PC-9 (cell line): ENCODE results near the gene THOC1. TPM values are rescaled to one million over a fixed set of nuclear protein-coding genes. Genes with fewer than 3 reads are reported as not detected.

Experiments
- BruUV-seq: library from RNA; stranded (reverse); fragments of 400-500 nt; replicated peaks from 2 replicates; lab custom pipeline; 2021; lab: Mats Ljungman, UMichigan
- CTCF ChIA-PET: fragments of 300-600 bp; sonication (Branson Sonifier 250); formaldehyde crosslinking; loops from one replicate; lab custom pipeline; 2022; ENCODE audit warnings: antibody characterized with exemption; lab: Charles Lee
- POLR2A ChIA-PET: fragments of 300-600 bp; sonication (Branson Sonifier 250); formaldehyde crosslinking; loops from one replicate; lab custom pipeline; 2022; ENCODE audit warnings: antibody characterized with exemption; ENCODE audit not compliant: unreplicated experiment; lab: Charles Lee
- DNase-seq, 2 experiments: peaks; one replicate each; pipeline versions ENCODE4 v3.0.0 to v3.0.0-alpha.2; 2015 to 2022; ENCODE audit warnings: mixed read lengths in 1 of 2
- H2AFZ ChIP-seq: fragments of 200-600 bp; sonication (generic); 2 replicates; pipeline ENCODE4 v1.8.1; 2017; ENCODE audit warnings: antibody characterized with exemption
- H3F3A ChIP-seq: fragments of 200-600 bp; sonication (generic); 2 replicates; pipeline ENCODE4 v1.8.1; 2017; ENCODE audit warnings: antibody characterized with exemption, mild to moderate bottlenecking, low read depth; ENCODE audit not compliant: insufficient read depth
- H3K27ac ChIP-seq: fragments of 200-600 bp; sonication (generic); 2 replicates; pipeline ENCODE4 v1.6.1; 2016; ENCODE audit warnings: mixed run types
- H3K27me3 ChIP-seq: fragments of 200-600 bp; sonication (generic); 2 replicates; pipeline ENCODE4 v1.6.1; 2016; ENCODE audit warnings: low read depth, mixed run types; ENCODE audit not compliant: insufficient read depth
- H3K36me3 ChIP-seq: fragments of 200-600 bp; sonication (generic); 2 replicates; pipeline ENCODE4 v1.6.1; 2016; ENCODE audit warnings: low read depth, mixed run types
- H3K4me1 ChIP-seq: fragments of 200-600 bp; sonication (generic); replicated peaks from 2 replicates; pipeline ENCODE4 v1.6.1; 2016; ENCODE audit warnings: mixed run types; ENCODE audit not compliant: insufficient read depth
- H3K4me2 ChIP-seq: fragments of 200-600 bp; sonication (generic); 2 replicates; pipeline ENCODE4 v1.6.1; 2017; ENCODE audit warnings: mixed run types
- H3K4me3 ChIP-seq: fragments of 200-600 bp; sonication (generic); 2 replicates; pipeline ENCODE4 v1.6.1; 2016; ENCODE audit warnings: mixed run types
- H3K79me2 ChIP-seq: fragments of 200-600 bp; sonication (generic); 2 replicates; pipeline ENCODE4 v1.6.1; 2017; ENCODE audit warnings: low read depth, mixed run types
- H3K9me2 ChIP-seq: fragments of 200-600 bp; sonication (generic); 2 replicates; pipeline ENCODE4 v1.8.1; 2017; ENCODE audit warnings: mild to moderate bottlenecking; ENCODE audit not compliant: insufficient read depth
- H3K9me3 ChIP-seq: fragments of 200-600 bp; sonication (generic); 2 replicates; pipeline ENCODE4 v1.8.1; 2016; ENCODE audit warnings: low read depth; ENCODE audit not compliant: insufficient read depth
- H4K20me1 ChIP-seq: fragments of 200-600 bp; sonication (generic); 2 replicates; pipeline ENCODE4 v1.8.1; 2017; ENCODE audit not compliant: insufficient read depth
- CTCF ChIP-seq: fragments of 200-600 bp; sonication (generic); conservative IDR thresholded peaks from 2 replicates; pipeline ENCODE4 v1.6.1; 2017; ENCODE audit warnings: mixed run types, antibody characterized with exemption, mild to moderate bottlenecking, moderate library complexity
- EZH2 ChIP-seq: fragments of 200-600 bp; sonication (generic); IDR thresholded peaks from 2 replicates; pipeline ENCODE4 v1.8.0; 2017; ENCODE audit warnings: antibody characterized with exemption, low read depth
- intact Hi-C: fragments of 100-400 bp; cut with micrococcal nuclease; formaldehyde crosslinking; loops from one replicate; pipeline ENCODE4 v1.10.0; 2022; ENCODE audit not compliant: unreplicated experiment
- total RNA-seq: library from RNA; stranded (reverse); gene quantifications from 2 replicates; pipeline ENCODE4 v1.2.3, GENCODE V29; 2021

The THOC1 gene
- total RNA-seq, 1 experiment from 2014 or later = 55.6 TPM

- POLR2A ChIA-PET = no interaction called here
- H3K4me1 ChIP-seq = no peaks in the 10 kb centered on the region
- H3K4me2 ChIP-seq = no peak overlapping the region
- H2AFZ ChIP-seq = no peak overlapping the region
- TF ChIP-seq CTCF = no peak
- no peak for TF ChIP-seq EZH2
- peaks cover 52% of the 10 kb centered on the region for H3K36me3 ChIP-seq
- no peaks in the 10 kb centered on the region for H3K9me3 ChIP-seq
- no peaks in the 10 kb centered on the region for H3K9me2 ChIP-seq
- H3K27me3 ChIP-seq = no peaks in the 10 kb centered on the region
- no peak overlapping the region for H3K4me3 ChIP-seq
- intact Hi-C loops = loop anchor here (5.0 kb wide), 1 partner anchor 38 kb away; no protein-coding TSS in a partner anchor
- no TSS peak for BruUV-seq
- CTCF ChIA-PET = no interaction called here
- no peak overlapping the region for H3K27ac ChIP-seq
- peaks cover 5% of the 10 kb centered on the region; the same call in 1 of the 2 replicates for H3F3A ChIP-seq
- no peak for DNase-seq
- H4K20me1 ChIP-seq = peaks cover 9% of the 10 kb centered on the region; the same call in 1 of the 2 replicates
- no peaks in the 10 kb centered on the region for H3K79me2 ChIP-seq
Observed at GRCh38 chr18:215448-216010, 52.3 kb downstream of the THOC1 start.

- no TSS peak for BruUV-seq
- Histone ChIP-seq H3K4me3 (no peak overlapping the region), H3K27me3 (no peaks in the 10 kb centered on the region), H3K4me2 (no peak overlapping the region), H3K79me2 (no peaks in the 10 kb centered on the region), H3K36me3 (peaks cover 48% of the 10 kb centered on the region), H3K27ac (no peak overlapping the region), H3K9me3 (no peaks in the 10 kb centered on the region), H4K20me1 (peaks cover 9% of the 10 kb centered on the region; the same call in 1 of the 2 replicates), H3F3A (peaks cover 5% of the 10 kb centered on the region; the same call in 1 of the 2 replicates), H3K4me1 (no peaks in the 10 kb centered on the region), H3K9me2 (no peaks in the 10 kb centered on the region), H2AFZ (no peak overlapping the region)
- intact Hi-C loops = no loop called here
- ChIA-PET POLR2A (no interaction called here), CTCF (no interaction called here)
- no peak for TF ChIP-seq CTCF
- TF ChIP-seq EZH2 = no peak
- DNase-seq = no peak
Observed at GRCh38 chr18:213966-214365, 53.9 kb downstream of the THOC1 start.

GRCh38 chr18:213505-213904, 54.3 kb downstream of the THOC1 start:
- Histone ChIP-seq H4K20me1 (peaks cover 9% of the 10 kb centered on the region; the same call in 1 of the 2 replicates), H3K4me3 (no peak overlapping the region), H3K27ac (no peak overlapping the region), H2AFZ (no peak overlapping the region), H3K36me3 (peaks cover 48% of the 10 kb centered on the region), H3K27me3 (no peaks in the 10 kb centered on the region), H3K4me1 (no peaks in the 10 kb centered on the region), H3F3A (peaks cover 5% of the 10 kb centered on the region; the same call in 1 of the 2 replicates), H3K9me2 (no peaks in the 10 kb centered on the region), H3K9me3 (no peaks in the 10 kb centered on the region), H3K4me2 (no peak overlapping the region), H3K79me2 (0 out of 2 replicates have a peak, but pooled peaks cover under 1% of the 10 kb centered on the region)
- ChIA-PET POLR2A (interaction anchor here (0.7 kb wide), 1 partner anchor 1154 kb away, joined by 23 read pairs; no protein-coding TSS in a partner anchor), CTCF (no interaction called here)
- no TSS peak for BruUV-seq
- intact Hi-C loops = no loop called here
- TF ChIP-seq EZH2 (no peak), CTCF (no peak)
- DNase-seq = no peak
